ENCODE measurements around the gene DYNLT2. TPM values are rescaled to one million over a fixed set of nuclear protein-coding genes. Genes with fewer than 3 reads are reported as not detected.

DYNLT2 gene
- total and polyA plus RNA-seq, 2 of the 13 experiments (the other 11 are each of a cell fraction or from before 2014, with no cell fraction given), result 2.1 to 4.3 TPM

- peak; percentile 79 for TF ChIP-seq PAXIP1 (CRISPR knock-in tag; conservative IDR thresholded peaks at IDR 0.05)
- peak; percentile 83 for TF ChIP-seq ZNF784 (CRISPR knock-in tag; IDR thresholded peaks at IDR 0.05; ENCODE audit: borderline replicate concordance)
- TF ChIP-seq FOXO1 (CRISPR knock-in tag; IDR thresholded peaks at IDR 0.05), result peak; percentile 27; the same call in 1 of the 2 replicates
- TF ChIP-seq ZBTB34 (CRISPR knock-in tag; IDR thresholded peaks at IDR 0.05), result 0 out of 2 replicates have a peak, but pooled peaks have one; percentile 46
- no peak for TF ChIP-seq ZNF513 (CRISPR knock-in tag; conservative IDR thresholded peaks at IDR 0.05)
- TF ChIP-seq NCOR1 (IDR thresholded peaks at IDR 0.05; ENCODE audit: borderline replicate concordance, low read length), result peak; percentile 91
- peak; percentile 90 for TF ChIP-seq KDM5A (IDR thresholded peaks at IDR 0.05; ENCODE audit: borderline replicate concordance, low read length)
- TF ChIP-seq TFAP4 (IDR thresholded peaks at IDR 0.05; ENCODE audit: borderline replicate concordance, low read depth), result peak; percentile 79; the same call in 1 of the 2 replicates
- TF ChIP-seq RERE (CRISPR knock-in tag; IDR thresholded peaks at IDR 0.05; ENCODE audit: low read depth), result no peak; the same call in 1 of the 2 replicates
- no peak for TF ChIP-seq NCOA5 (CRISPR knock-in tag; IDR thresholded peaks at IDR 0.05)
- TF ChIP-seq E2F5 (CRISPR knock-in tag; conservative IDR thresholded peaks at IDR 0.05), result no peak
Measured at GRCh38 chr6:169789944-169790927, 38.9 kb upstream of the DYNLT2 start (continued).

Measured in HepG2 (cell line).